Measurements from ENCODE around the gene RAB32.

Gene RAB32

GRCh38 chr6:146582857-146583256 is 39.2 kb downstream of the RAB32 start:
- DNase-seq (ENCODE audit: low spot score) = no peak

GRCh38 chr6:146583966-146584365 is 40.3 kb downstream of the RAB32 start:
- DNase-seq (ENCODE audit: low spot score) = no peak

DNA sequence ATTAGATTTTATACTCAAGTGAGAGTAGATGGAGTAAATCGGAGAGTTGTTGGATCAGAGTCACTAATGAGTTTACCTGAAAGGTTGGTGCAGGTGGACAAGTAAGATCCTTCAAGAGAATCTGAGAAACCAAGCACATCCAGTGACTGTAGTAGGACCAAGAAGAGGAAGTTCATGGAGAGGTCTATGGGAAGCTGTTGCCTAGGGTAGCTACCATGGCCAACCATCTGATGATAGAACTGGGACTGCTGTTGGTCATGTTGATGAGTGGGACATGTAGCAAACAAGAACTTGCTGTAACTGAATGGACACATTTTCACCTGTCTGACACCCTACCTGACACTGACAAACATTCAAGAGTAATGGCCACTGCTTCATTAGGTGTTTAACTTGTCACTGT is 43.8 kb downstream of the RAB32 start:
- no peak for DNase-seq (ENCODE audit: low spot score)

GRCh38 chr6:146590492-146590891 is 46.9 kb downstream of the RAB32 start:
- DNase-seq (ENCODE audit: low spot score) = no peak

GRCh38 chr6:146592451-146592850 is 48.8 kb downstream of the RAB32 start:
- DNase-seq (ENCODE audit: low spot score) = no peak

DNA sequence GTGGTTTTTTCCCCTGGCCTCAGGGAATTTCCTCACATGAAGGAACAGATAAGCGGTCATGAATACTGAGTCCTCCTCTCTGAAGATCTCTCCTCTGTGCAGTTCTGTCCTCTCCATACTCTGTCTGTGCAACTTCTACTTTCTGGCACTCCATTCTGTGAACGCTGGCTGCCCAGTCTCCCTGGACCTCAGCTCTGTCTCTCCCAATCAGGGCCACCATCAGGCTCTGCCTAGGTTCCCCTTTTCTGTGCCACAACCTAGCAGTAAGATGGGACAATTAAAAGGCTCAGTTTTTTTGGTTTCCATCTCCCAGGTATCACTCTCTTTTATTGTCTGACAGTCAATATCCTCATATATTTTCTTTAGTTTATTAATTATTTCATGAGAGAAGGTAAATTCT is 50.4 kb downstream of the RAB32 start:
- DNase-seq (ENCODE audit: low spot score) = no peak

DNA sequence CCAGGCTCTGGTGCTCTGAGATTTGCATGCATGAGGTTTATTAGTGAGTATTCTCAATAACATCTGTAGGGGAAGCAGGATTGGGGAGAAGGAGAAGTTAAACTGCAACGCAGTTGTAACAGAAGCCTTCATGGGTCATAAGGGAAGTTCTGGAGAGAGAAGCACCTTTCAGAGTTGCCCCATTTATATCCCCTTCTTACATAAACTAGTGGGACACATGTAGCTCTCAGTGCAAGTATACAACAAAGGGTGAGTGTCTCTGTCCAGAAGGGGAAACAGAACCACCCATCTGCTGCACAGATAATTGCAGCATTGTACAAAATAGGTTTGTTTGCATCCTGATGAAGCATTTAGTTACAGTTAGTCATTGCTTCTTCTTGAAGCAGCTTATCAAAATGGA is 50.9 kb downstream of the RAB32 start:
- DNase-seq (ENCODE audit: low spot score) = no peak

GRCh38 chr6:146595972-146596731 is 52.5 kb downstream of the RAB32 start:
- no peak for DNase-seq (ENCODE audit: low spot score)

- DNase-seq (ENCODE audit: low spot score) = peak; percentile 44
Observed at GRCh38 chr6:146598772-146599405, 55.3 kb downstream of the RAB32 start, which contains the start of gene ADGB. Gene ADGB (plus strand): TSS chr6:146598972. CDS start chr6:146599041, 69 bp downstream.

- DNase-seq (ENCODE audit: low spot score) = no peak
Observed at GRCh38 chr6:146601352-146601751, 57.7 kb downstream of the RAB32 start.

DNA sequence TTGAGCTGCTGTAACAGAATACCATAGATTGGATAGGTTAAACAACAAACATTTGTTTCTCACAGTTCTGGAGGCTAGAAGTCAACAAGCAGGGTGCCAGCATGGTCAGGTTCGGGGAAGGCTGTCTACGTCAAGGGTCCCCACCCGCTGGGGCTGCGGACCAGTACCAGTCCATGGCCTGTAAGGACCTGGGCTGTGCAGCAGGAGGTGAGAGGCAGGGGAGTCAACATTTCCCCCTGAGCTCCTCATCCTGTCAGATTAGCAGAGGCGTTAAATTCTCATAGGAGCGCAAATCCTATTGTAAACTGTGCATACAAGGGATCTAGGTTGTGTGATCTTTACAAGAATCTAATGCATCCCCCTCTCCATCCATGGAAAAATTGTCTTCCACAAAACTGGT is 58.9 kb downstream of the RAB32 start:
- no peak for DNase-seq (ENCODE audit: low spot score)

All from hepatic stellate cell (primary cell).